GM21619 (cell line): ENCODE data around the gene RBM15.
A peak's percentile ranks its signal among the peaks of the same experiment; 100 is the strongest.

Experiments
- ATAC-seq: cut with Tn5 transposase; IDR thresholded peaks from one replicate; pipeline ENCODE4 v1.9.1; 2021; ENCODE audit not compliant: unreplicated experiment

Gene RBM15

DNA sequence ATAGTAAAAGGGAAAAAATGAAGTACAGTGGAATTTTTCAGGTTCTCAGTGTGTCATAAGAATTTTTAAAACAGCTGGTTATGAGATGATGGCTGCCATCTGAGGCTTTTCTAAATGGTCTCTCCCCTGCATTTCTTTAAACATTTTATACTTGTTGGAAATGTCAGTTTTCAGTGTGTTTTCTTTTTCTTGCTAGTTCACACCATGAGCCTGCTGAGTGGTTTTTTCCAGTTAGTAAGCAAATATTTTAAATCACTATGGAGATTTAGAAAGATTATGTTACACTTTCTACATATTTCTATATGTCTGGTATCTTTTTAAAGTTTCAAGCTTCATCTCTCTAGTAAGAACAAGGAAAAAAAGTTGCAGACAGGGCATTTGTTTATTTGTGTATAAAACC, 9.6 kb downstream of the RBM15 start:
- ATAC-seq, result no peak

DNA sequence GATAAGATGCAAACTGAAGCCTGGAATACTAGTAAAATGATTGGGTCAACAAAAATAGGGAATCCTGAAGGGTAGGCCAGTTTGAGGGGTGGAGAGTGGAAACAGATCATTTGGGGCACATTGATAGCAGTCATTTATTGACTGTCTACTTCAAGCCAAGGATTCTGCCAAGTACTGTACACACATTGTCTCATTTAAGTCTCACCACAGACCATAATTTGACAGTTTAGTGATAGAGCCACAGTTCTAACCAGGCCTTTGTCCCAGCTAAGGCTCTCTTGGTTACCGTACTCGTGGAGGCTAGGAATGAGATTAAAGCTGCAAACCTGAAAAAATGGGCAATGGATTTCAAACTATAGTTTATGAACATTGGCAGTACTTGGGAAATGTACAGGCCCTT, 11.2 kb downstream of the RBM15 start:
- ATAC-seq, result no peak

GRCh38 chr1:110355321-110355720, 16.1 kb downstream of the RBM15 start:
- no peak for ATAC-seq

- no peak for ATAC-seq
Measured at GRCh38 chr1:110356379-110356778, 17.2 kb downstream of the RBM15 start.

DNA sequence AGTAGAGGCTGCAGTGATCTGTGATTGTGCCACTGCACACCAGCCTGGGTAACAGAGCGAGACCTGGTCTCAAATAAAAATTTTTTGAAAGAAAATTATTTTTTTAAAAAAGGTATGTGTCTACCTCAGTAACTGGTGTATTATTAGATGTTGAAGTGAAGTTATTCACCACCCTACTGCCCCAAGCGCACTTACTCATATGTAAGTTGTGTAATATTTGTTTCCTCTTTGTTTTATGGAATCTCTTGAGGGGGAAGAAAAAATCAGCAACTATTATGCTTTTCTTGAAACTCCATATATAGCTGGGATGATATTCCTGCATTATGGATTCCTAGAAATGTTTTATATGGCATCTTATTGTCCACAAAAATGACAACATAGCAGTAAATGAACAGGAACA, 21.3 kb downstream of the RBM15 start:
- no peak for ATAC-seq

DNA sequence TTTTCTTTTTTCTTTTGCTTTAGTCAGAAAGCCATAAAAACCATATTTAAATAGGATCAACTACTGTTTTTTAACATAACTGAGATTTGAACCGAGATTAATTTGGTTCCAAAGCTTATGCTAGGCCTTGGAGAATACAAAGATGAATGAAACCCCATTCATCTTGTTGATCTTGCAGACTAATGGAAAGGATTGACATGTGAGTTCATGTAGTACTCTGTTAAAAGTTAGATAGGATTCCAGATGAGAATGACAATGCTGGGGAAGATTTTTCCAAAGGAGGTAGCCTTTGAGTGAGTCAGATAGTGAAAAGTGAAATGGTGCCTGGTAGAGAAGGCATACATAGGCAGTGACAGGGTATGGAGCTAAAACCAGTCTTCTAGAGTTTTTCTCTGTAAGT, 22.7 kb downstream of the RBM15 start:
- ATAC-seq, result no peak

GRCh38 chr1:110364221-110364620, 25.0 kb downstream of the RBM15 start:
- ATAC-seq, result no peak

GRCh38 chr1:110370827-110371226, 31.6 kb downstream of the RBM15 start:
- no peak for ATAC-seq

DNA sequence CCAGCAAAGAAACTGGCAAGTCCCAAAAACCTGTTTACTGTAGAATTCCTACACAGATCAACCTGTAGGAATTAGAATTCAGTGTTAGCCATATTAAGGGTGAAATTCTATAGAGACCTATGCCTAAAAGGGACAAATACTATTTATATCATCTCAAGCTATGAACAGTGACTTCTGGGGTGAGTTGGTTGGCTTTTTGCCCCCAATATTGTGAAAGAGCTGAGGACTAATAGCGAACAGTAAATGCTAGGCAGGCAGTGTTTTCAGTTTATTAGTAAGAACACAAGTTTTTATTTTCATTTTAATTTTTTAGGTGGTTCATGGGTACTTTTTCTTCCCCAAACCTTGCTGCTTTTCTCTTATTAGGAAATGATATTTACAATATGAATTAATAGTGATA, 36.3 kb downstream of the RBM15 start:
- ATAC-seq, result no peak

GRCh38 chr1:110380672-110381283, 41.6 kb downstream of the RBM15 start:
- no peak for ATAC-seq

DNA sequence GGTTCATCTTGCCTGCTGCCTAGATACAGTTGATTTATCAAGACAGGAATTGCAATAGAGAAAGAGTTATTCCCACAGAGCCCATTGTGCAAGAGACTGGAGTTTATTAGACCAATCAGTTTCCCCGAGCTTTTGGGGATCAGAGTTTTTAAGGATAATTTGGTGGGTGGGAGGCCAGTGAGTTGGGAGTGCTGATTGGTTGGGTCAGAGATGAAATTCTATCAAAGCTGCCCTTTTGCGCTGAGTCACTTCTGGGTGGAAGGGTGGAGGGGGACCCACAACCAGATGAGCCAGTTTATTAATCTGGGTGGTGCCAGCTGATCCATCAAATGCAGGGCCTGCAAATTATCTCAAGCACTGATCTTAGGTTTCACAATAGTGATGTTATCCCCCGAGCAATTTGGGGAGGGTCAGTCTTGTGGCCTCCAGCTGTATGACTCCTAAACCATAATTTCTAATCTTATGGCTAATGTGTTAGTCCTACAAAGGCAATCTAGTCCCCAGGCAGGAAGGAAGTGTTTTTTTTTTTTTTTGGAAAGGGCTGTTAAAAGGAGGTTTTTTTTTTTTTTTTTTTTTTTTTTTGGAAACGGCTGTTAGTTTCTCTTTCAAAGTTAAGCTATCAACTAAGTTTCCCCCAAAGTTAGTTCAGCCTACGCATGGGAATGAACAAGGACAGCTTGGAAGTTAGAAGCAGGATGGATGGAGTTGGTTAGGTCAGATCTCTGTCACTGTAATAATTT, 44.2 kb downstream of the RBM15 start:
- no peak for ATAC-seq

- peak; percentile 53 for ATAC-seq
Measured at GRCh38 chr1:110384581-110385321, 45.6 kb downstream of the RBM15 start.

- no peak for ATAC-seq
Measured at GRCh38 chr1:110385369-110385768, 46.2 kb downstream of the RBM15 start.

- no peak for ATAC-seq
Measured at GRCh38 chr1:110387048-110387754, 48.0 kb downstream of the RBM15 start.

GRCh38 chr1:110390096-110390495, 50.9 kb downstream of the RBM15 start:
- no peak for ATAC-seq

DNA sequence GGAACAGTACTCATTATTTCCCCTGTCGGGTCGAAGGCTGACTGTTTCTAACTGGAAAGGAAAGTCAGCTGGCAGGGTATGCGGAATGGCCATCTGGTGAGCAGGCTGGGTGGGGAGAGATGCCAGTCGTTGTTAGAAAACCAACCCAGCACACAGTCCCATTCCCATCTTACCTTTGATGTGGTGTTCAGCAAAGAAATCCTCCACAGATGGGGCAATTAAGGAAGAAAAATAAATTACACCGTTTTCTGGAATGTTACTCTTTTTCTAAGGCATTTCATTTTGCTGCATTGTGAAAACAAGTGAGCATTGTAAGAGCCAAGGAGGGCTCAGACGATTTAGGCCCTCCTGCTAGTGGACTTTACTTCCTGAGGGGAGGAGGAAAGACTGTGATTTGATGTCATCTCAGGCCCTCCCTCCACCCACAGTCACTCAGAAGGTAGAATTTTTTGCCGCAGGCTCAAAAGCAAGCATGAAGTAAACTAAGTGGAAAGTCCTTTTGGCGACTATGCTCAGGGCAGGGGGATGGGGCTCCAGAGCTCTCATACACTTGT, 51.6 kb downstream of the RBM15 start, which contains the start of gene SLC16A4:
TSS of gene SLC16A4 (minus strand) at position 335 of the 554 bp plus-strand sequence. CDS start 1,703 bp downstream, outside the sequence.
- ATAC-seq, result no peak

DNA sequence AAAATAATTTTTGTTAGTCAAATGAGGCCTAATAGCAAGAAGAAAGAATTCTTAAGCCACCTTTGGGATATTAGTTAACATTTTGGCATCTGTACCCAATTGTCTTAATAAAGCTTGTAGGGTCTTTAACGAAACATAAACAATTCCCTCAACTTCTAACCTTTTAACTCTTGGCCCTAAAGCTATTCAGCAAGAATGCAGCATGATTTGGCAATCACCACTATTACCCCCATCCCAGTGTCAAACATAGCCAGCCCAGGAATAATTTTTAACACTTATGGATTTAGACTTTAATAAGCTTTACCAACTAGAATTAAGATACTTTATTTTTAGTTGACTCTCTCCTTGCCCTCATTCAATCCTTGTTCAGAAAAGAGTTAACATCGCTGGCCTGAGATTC, 54.1 kb downstream of the RBM15 start:
- no peak for ATAC-seq

GRCh38 chr1:110393691-110394492, 54.7 kb downstream of the RBM15 start:
- no peak for ATAC-seq

GRCh38 chr1:110394493-110394820, 55.3 kb downstream of the RBM15 start:
- ATAC-seq, result no peak
